ENCODE measurements around the gene OR2A25. TPM values are rescaled to one million over a fixed set of nuclear protein-coding genes. Genes with fewer than 3 reads are reported as not detected.
"Not testable (repeated sequence)": the region's sequence is repeated elsewhere in the genome, so short reads cannot be mapped to it uniquely, and the experiment has no call there.

Gene OR2A25
- total RNA-seq, 1 donor from 2014 or later, result not detected

DNA sequence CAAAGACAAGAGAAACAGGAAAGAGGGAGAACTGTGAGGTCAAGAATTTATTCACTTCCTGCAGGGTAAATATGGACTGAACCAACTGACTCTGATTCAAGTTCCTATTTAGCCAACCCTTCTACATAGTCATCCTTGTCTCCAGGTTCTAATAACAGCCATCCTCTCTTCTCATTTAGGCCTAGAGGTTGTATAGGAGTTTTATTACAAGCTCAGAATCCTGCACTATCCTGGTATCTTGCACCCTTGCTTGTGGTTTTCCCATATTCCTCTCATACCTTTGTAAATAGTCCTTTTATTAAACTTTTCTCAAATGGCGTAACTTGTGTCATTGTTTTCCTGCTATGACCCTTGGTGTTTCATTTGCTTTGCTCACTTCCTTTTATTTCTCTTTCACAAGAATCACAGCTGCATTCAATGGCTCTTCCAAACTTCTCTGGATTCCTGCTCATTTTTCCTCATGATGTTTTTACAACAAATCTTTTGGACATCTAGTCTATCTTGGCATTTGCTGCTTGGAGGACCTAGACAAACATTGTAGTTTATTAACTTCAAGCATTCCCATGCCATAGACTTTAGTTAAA lies 33.2 kb upstream of the OR2A25 start:
- DNase-seq (ENCODE audit: low spot score), result no peak
- Mint-ChIP-seq H3K4me1 (ENCODE audit: low read depth) (no peaks in the 10 kb centered on the region), H3K9me3 (no peaks in the 10 kb centered on the region), H3K27ac (no peak overlapping the region), H3K27me3 (ENCODE audit: insufficient read depth) (peaks cover 11% of the 10 kb centered on the region), H3K4me3 (no peak overlapping the region), H3K36me3 (ENCODE audit: low read depth) (no peaks in the 10 kb centered on the region)
- intact Hi-C loops (cut with micrococcal nuclease), result no loop called here

DNA sequence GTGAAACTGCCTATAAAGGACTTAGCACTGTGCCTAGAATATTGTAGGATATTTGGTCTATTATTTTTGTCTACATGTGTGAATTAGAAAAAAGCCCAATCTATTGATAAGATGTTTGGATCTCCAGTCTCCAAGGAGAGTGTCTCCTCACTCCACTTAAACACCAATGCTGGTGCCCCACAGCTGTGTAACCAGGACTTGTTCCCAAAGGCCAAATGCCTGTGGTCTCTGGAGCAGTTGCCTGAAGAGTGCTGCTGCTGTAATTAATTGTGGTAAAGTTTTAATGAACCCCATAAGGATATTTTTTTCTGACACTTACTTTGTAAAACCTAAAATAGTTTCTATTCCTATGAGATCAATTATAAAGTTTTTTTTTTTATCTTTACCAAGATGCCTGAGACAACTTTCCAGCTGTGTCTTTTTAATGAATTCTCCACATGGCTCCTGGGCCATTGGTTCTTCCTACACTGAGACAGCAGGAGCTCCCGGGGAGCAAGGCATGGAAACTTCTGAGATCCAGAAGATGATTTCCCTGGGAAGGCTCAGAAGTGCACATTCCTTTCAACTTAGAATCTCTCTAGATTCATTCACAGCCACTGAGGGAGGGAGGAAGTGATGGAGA lies 32.1 kb upstream of the OR2A25 start:
- Mint-ChIP-seq H3K27ac (no peak overlapping the region), H3K4me3 (no peak overlapping the region), H3K9me3 (no peaks in the 10 kb centered on the region), H3K27me3 (ENCODE audit: insufficient read depth) (peaks cover 6% of the 10 kb centered on the region), H3K4me1 (ENCODE audit: low read depth) (no peaks in the 10 kb centered on the region), H3K36me3 (ENCODE audit: low read depth) (no peaks in the 10 kb centered on the region)
- intact Hi-C loops (cut with micrococcal nuclease), result no loop called here
- no peak for DNase-seq (ENCODE audit: low spot score)

- no peaks in the 10 kb centered on the region for H3K9me3 Mint-ChIP-seq
- intact Hi-C loops (cut with micrococcal nuclease), result no loop called here
- no peaks in the 10 kb centered on the region for H3K4me1 Mint-ChIP-seq (ENCODE audit: low read depth)
- no peaks in the 10 kb centered on the region for H3K27me3 Mint-ChIP-seq (ENCODE audit: insufficient read depth)
- H3K36me3 Mint-ChIP-seq (ENCODE audit: low read depth), result no peaks in the 10 kb centered on the region
- H3K27ac Mint-ChIP-seq, result no peak overlapping the region
- no peak for DNase-seq (ENCODE audit: low spot score)
- H3K4me3 Mint-ChIP-seq, result no peak overlapping the region
Observed at GRCh38 chr7:144038887-144039286, 30.7 kb upstream of the OR2A25 start.

DNA sequence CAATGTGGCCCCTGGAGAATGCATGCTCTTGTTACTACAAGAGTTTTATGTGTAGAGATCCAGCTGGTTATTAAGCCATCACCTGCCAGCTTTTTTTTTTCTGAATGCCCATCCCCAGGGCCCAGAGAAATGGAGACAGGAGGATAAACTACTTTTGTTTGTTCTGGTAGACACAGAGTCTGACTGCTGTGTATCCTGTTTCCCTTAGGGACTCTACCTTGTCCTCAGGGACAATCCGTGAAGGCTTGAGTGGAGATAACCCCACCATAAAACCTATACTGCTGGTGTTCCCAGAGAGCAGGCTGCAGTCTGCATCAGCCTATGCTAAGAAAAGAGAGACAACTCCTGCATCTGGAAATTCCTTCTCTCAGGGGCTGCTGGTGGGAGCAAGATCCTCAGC lies 21.0 kb upstream of the OR2A25 start, which contains the start of gene OR2A5:
Gene OR2A5 (plus strand): TSS at position 301 of the 400 bp plus-strand sequence. CDS start 1,454 bp downstream, outside the sequence.
- Mint-ChIP-seq H3K36me3 (ENCODE audit: low read depth) (no peaks in the 10 kb centered on the region), H3K9me3 (no peaks in the 10 kb centered on the region), H3K27ac (no peak within 1 kb of the TSS), H3K4me3 (no peak within 1 kb of the TSS), H3K4me1 (ENCODE audit: low read depth) (no peaks in the 10 kb centered on the region), H3K27me3 (ENCODE audit: insufficient read depth) (peaks cover 5% of the 10 kb centered on the region)
- intact Hi-C loops (cut with micrococcal nuclease), result no loop called here
- DNase-seq (ENCODE audit: low spot score), result no peak

GRCh38 chr7:144049491-144049890 lies 20.1 kb upstream of the OR2A25 start:
- H3K36me3 Mint-ChIP-seq (ENCODE audit: low read depth), result no peaks in the 10 kb centered on the region
- peaks cover 7% of the 10 kb centered on the region for H3K27me3 Mint-ChIP-seq (ENCODE audit: insufficient read depth)
- H3K4me1 Mint-ChIP-seq (ENCODE audit: low read depth), result no peaks in the 10 kb centered on the region
- DNase-seq (ENCODE audit: low spot score), result no peak
- no peak overlapping the region for H3K27ac Mint-ChIP-seq
- no peaks in the 10 kb centered on the region for H3K9me3 Mint-ChIP-seq
- intact Hi-C loops (cut with micrococcal nuclease), result no loop called here
- no peak overlapping the region for H3K4me3 Mint-ChIP-seq

GRCh38 chr7:144050093-144050492 lies 19.5 kb upstream of the OR2A25 start:
- intact Hi-C loops (cut with micrococcal nuclease), result no loop called here
- H3K9me3 Mint-ChIP-seq, result no peaks in the 10 kb centered on the region
- H3K27ac Mint-ChIP-seq, result no peak overlapping the region
- no peaks in the 10 kb centered on the region for H3K4me1 Mint-ChIP-seq (ENCODE audit: low read depth)
- no peak overlapping the region for H3K4me3 Mint-ChIP-seq
- H3K27me3 Mint-ChIP-seq (ENCODE audit: insufficient read depth), result peaks cover 7% of the 10 kb centered on the region
- no peak for DNase-seq (ENCODE audit: low spot score)
- no peaks in the 10 kb centered on the region for H3K36me3 Mint-ChIP-seq (ENCODE audit: low read depth)

DNA sequence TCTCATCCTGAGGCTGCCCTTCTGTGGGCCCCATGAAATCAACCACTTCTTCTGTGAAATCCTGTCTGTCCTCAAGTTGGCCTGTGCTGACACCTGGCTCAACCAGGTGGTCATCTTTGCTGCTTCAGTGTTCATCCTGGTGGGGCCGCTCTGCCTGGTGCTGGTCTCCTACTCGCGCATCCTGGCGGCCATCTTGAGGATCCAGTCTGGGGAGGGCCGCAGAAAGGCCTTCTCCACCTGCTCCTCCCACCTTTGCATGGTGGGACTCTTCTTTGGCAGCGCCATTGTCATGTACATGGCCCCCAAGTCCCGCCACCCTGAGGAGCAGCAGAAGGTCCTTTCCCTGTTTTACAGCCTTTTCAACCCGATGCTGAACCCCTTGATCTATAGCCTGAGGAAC lies 18.7 kb upstream of the OR2A25 start:
- intact Hi-C loops (cut with micrococcal nuclease), result not testable (repeated sequence)

DNA sequence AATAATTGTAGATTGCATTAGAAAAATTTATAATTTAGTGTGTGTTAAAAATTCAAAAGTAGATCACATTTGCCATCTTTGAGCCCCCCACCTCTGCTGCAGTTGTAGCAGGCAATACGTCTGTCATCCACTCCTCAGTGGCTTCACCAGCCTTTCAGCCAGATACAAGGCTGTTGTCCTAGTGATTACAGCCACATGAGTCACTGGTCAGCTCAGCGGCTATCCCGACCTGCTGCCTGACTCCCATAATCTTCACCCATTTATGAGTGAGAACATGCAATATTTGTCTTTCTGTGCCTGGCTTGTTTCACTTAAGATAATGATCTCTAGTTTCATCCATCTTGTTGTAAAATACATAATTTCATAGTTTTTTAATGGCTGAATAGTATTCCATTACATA lies 11.7 kb upstream of the OR2A25 start:
- DNase-seq (ENCODE audit: low spot score), result no peak
- Mint-ChIP-seq H3K9me3 (no peaks in the 10 kb centered on the region), H3K27me3 (ENCODE audit: insufficient read depth) (peaks cover 5% of the 10 kb centered on the region), H3K4me3 (no peak overlapping the region), H3K27ac (no peak overlapping the region), H3K4me1 (ENCODE audit: low read depth) (no peaks in the 10 kb centered on the region), H3K36me3 (ENCODE audit: low read depth) (no peaks in the 10 kb centered on the region)
- intact Hi-C loops (cut with micrococcal nuclease), result no loop called here

More for the DNA sequence above, 18.7 kb upstream of the OR2A25 start:
- not testable (repeated sequence) for H3K27ac Mint-ChIP-seq; H3K36me3 Mint-ChIP-seq (ENCODE audit: low read depth); H3K4me3 Mint-ChIP-seq; H3K9me3 Mint-ChIP-seq; H3K27me3 Mint-ChIP-seq (ENCODE audit: insufficient read depth); H3K4me1 Mint-ChIP-seq (ENCODE audit: low read depth); DNase-seq (ENCODE audit: low spot score)

DNA sequence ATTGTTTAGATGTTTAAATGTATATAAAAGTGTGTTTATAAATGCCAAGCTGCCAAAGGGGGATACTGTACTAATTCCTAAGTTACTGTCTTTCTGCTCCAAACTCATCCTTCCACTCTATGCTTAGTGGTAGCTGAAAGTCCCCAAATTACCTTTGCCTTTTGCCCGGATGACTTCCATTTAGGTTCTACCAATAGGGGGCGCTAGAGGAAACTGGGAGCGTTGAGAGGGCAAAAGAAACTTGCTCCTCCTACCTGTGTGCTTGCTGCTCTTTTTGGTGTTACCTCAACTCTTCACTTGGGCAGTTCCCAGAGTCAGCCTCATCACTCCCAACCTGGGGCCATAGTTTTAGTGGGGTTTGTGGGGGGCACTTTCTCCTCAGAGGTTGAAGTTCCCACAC lies 5.9 kb upstream of the OR2A25 start:
- Mint-ChIP-seq H3K9me3 (no peaks in the 10 kb centered on the region), H3K27ac (no peak overlapping the region), H3K4me1 (ENCODE audit: low read depth) (no peaks in the 10 kb centered on the region), H3K27me3 (ENCODE audit: insufficient read depth) (peaks cover 7% of the 10 kb centered on the region), H3K36me3 (ENCODE audit: low read depth) (no peaks in the 10 kb centered on the region), H3K4me3 (no peak overlapping the region)
- intact Hi-C loops (cut with micrococcal nuclease), result no loop called here
- no peak for DNase-seq (ENCODE audit: low spot score)

DNA sequence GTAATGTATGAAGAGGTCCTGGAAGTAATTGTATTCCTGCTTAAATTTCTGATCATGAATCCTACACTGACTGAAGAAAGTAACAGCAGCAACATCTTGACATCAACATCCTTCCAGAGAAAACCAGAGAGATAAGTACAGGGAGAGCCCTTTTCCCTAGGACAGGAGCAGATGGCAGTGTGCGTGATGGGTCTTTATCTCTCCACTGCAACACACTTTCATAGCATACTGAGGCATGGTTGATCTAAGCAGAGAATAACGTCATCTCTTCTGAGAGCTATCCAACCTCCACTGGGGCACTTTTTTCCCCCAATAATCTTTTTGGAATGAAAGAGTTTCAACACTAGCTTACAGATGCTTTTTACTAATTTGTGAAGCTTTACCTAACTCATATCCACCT lies 342 bp downstream of the OR2A25 start:
- intact Hi-C loops (cut with micrococcal nuclease), result no loop called here
- Mint-ChIP-seq H3K36me3 (ENCODE audit: low read depth) (no peaks in the 10 kb centered on the region), H3K4me3 (no peak overlapping the region), H3K9me3 (no peaks in the 10 kb centered on the region), H3K4me1 (ENCODE audit: low read depth) (no peaks in the 10 kb centered on the region), H3K27me3 (ENCODE audit: insufficient read depth) (peaks cover 4% of the 10 kb centered on the region), H3K27ac (no peak overlapping the region)
- no peak for DNase-seq (ENCODE audit: low spot score)

DNA sequence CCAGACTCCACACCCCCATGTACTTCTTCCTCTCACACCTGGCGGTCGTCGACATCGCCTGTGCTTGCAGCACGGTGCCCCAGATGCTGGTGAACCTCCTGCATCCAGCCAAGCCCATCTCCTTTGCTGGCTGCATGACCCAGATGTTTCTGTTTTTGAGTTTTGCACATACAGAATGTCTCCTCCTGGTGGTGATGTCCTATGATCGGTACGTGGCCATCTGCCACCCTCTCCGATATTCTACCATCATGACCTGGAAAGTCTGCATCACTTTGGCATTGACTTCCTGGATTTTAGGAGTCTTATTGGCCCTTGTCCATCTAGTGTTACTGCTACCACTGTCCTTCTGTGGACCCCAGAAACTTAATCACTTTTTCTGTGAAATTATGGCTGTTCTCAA lies 4.8 kb downstream of the OR2A25 start:
- no peaks in the 10 kb centered on the region for H3K9me3 Mint-ChIP-seq
- no peaks in the 10 kb centered on the region for H3K27me3 Mint-ChIP-seq (ENCODE audit: insufficient read depth)
- no peak for DNase-seq (ENCODE audit: low spot score)
- intact Hi-C loops (cut with micrococcal nuclease), result no loop called here
- no peaks in the 10 kb centered on the region for H3K4me1 Mint-ChIP-seq (ENCODE audit: low read depth)
- no peak overlapping the region for H3K4me3 Mint-ChIP-seq
- no peak overlapping the region for H3K27ac Mint-ChIP-seq
- no peaks in the 10 kb centered on the region for H3K36me3 Mint-ChIP-seq (ENCODE audit: low read depth)

DNA sequence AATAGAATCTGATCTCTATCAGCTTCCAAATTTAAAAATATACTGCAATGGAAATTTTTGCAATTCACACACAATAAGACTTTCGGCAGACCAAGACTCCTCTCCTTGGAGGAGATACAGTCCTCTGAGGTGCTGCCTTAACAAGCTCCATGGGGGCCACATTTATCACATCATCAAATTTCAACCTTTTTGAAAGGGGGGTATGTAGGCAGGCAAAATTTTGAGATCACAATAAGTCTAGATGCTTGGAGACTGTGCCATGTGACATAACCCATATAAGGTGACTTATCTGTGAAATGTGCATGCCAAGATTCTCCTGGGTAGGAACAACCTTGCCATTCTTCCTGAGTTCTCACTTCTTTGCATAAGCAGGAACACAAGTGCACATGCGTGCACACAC lies 16.4 kb downstream of the OR2A25 start, which contains the start of gene OR2A12:
Gene OR2A12 (plus strand): TSS at position 301 of the 400 bp plus-strand sequence. CDS start 8,830 bp downstream, outside the sequence.
- H3K9me3 Mint-ChIP-seq, result peaks cover 5% of the 10 kb centered on the region
- peaks cover 4% of the 10 kb centered on the region for H3K27me3 Mint-ChIP-seq (ENCODE audit: insufficient read depth)
- no peak for DNase-seq (ENCODE audit: low spot score)
- H3K4me3 Mint-ChIP-seq, result no peak within 1 kb of the TSS
- no peaks in the 10 kb centered on the region for H3K36me3 Mint-ChIP-seq (ENCODE audit: low read depth)
- H3K27ac Mint-ChIP-seq, result no peak within 1 kb of the TSS
- no peaks in the 10 kb centered on the region for H3K4me1 Mint-ChIP-seq (ENCODE audit: low read depth)
- intact Hi-C loops (cut with micrococcal nuclease), result no loop called here

DNA sequence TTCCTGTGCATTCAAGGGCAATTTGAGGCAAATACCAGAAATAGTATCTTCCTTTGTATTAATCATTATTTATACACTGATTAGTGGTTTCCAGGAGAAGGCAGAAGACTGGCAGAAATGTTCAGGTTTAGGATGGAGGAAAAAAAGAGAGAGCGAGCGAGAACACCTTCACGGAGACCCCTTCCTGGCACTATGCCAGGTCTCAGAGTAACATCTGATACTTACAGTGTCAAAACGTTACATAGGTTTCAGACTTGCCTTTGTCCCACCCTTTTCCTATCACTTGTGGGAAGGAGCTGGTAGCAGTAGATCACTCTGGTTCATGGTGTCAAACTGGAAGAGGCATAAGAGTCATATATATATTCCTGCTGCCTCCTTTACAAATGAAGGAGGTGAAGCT lies 17.1 kb downstream of the OR2A25 start:
- Mint-ChIP-seq H3K36me3 (ENCODE audit: low read depth) (no peaks in the 10 kb centered on the region), H3K27me3 (ENCODE audit: insufficient read depth) (peaks cover 4% of the 10 kb centered on the region), H3K4me3 (no peak overlapping the region), H3K9me3 (peaks cover 5% of the 10 kb centered on the region), H3K4me1 (ENCODE audit: low read depth) (no peaks in the 10 kb centered on the region), H3K27ac (no peak overlapping the region)
- intact Hi-C loops (cut with micrococcal nuclease), result no loop called here
- DNase-seq (ENCODE audit: low spot score), result no peak

GRCh38 chr7:144087230-144087629 lies 17.6 kb downstream of the OR2A25 start:
- Mint-ChIP-seq H3K27me3 (ENCODE audit: insufficient read depth) (peaks cover 4% of the 10 kb centered on the region), H3K36me3 (ENCODE audit: low read depth) (no peaks in the 10 kb centered on the region), H3K27ac (no peak overlapping the region), H3K9me3 (peaks cover 5% of the 10 kb centered on the region), H3K4me3 (no peak overlapping the region), H3K4me1 (ENCODE audit: low read depth) (no peaks in the 10 kb centered on the region)
- intact Hi-C loops (cut with micrococcal nuclease), result no loop called here
- DNase-seq (ENCODE audit: low spot score), result no peak
